Activated T-helper 9 cell treated with anti-CD3 and anti-CD28 coated beads, Interleukin-2, amount 50 U/mL, for 16 hours (primary cell): ENCODE results near the gene RPUSD4.

Source experiments
- DNase-seq: peaks from one replicate; pipeline ENCODE4 v3.0.0-alpha.2; 2020; ENCODE audit warnings: low read depth

The RPUSD4 gene

GRCh38 chr11:126156814-126157213, 54.6 kb downstream of the RPUSD4 start:
- no peak for DNase-seq

DNA sequence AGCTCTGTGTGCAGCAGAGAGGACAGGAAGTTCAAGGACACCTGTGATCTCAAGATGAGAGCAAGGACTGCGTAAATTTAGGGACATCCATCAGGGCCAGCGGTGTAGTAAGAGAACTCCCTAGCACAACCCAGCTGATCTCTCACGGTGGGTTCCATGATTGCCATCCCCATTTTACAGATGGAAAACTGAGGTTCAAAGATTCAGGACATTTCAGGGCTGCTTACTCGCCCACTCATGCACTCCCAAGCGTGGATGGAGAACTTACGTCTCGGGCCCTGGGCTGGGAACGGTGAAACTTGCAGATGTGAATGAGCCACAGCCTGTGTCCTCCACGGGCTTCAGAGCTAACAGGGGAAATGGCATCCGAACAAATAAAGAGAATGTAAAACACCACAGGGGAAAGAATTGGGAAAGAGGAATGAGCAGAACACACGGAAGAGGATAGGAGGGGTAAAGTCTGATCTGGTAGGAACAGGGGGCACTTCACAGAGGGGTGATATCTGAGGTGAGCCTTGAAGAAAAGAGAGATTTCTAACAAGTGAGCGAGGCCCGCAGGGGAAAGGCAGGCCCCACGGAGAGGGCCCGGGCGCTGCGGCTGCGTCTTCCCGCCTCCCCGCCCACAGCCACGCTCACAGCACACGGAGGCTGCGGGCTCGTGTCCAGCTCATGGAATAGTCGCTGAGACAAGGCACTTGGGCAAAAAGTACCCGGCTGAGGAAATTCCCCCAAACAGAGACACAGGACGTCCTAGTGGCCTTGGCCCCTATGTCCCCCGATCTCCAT, 55.9 kb downstream of the RPUSD4 start:
- DNase-seq, result no peak

- DNase-seq, result no peak
Observed at GRCh38 chr11:126154691-126155090, 56.8 kb downstream of the RPUSD4 start.

DNA sequence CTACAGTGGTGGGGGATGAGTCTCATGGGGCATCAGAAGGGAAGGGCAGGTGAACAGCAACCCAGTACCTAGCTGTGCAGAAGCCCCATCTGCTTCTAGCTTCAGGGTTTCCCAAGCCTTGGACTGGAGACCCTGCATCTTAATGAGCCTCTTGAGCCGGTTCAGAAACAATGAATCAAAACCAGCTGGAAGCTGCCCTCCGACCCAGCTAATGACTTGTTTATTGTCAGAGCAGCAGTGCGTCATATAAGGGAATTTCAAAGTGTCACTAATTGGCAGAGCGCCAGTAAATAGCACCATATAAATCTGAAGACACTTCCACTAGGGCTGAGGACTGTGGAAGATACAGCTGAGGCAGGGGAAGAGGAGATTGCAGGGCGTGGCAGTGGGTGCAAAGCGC, 57.5 kb downstream of the RPUSD4 start:
- no peak for DNase-seq

DNA sequence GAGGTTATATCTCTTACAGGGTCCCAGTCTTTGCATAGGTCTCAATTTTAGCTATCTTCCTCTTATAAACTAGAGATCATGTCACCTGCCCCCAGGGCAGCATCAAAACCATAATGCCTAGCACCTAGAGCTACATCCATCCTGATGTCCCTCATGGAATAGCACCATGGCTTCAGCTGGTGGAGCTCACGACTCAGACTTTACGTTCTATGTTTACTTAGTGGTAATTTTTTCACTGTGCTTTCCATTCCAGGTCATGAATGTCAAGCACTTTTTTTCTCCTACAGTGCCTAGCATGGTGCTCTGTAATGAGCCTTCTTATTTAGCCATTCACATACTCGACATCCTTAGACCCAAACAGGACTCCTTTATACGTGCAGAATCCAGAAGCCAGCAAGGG, 58.4 kb downstream of the RPUSD4 start:
- no peak for DNase-seq

DNA sequence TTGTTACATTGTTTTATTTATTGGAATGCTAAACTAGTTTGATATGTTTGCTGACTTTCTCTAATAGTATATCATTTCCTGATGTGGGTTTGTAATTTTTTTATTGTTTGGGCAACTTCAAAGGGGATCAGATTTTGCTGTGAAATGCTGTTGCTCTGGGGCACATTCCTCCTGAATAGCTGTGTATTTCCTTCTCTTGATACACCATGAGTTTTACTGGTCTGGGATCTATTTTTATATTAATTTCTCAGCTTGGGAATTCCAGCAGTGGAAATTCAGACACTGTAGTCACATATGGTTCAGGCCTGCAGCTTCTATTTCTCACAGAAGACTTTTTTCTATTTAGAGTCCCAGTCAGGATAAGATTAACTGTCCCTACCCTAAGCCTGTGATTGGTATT, 58.9 kb downstream of the RPUSD4 start:
- DNase-seq, result no peak

DNA sequence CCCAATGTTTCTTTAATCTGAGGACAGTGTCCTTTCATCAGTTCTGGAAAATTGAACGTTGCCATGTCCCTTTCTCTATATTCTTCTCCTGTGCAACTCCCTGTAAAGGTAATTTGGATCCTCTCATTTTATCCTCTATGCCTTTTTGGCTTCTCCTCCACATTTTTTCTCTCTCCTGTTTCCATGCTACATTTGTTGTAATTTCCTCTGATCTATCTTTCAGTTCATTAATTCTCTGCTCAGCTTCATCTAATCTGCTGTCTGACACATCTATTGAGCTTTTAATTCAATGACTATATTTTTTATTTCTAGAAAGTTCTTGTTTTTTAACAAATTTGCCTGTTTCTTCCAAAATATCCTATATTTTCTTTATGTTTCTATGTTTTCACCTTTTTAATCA, 59.3 kb downstream of the RPUSD4 start:
- no peak for DNase-seq
